HG02870 (cell line): Measurements from ENCODE around the gene SSBP4.

Source experiments
- ATAC-seq: cut with Tn5 transposase; IDR thresholded peaks from one replicate; pipeline ENCODE4 v1.9.1; 2021; ENCODE audit warnings: mild to moderate bottlenecking, moderate library complexity; ENCODE audit not compliant: unreplicated experiment

SSBP4 gene

GRCh38 chr19:18464646-18465045 is 45.4 kb downstream of the SSBP4 start:
- ATAC-seq, result no peak

GRCh38 chr19:18465214-18465963 is 46.2 kb downstream of the SSBP4 start:
- ATAC-seq, result no peak

- ATAC-seq, result no peak
Observed at GRCh38 chr19:18465964-18466339, 46.8 kb downstream of the SSBP4 start.

- ATAC-seq, result no peak
Observed at GRCh38 chr19:18466354-18466753, 47.2 kb downstream of the SSBP4 start.

- no peak for ATAC-seq
Observed at GRCh38 chr19:18467978-18468377, 48.8 kb downstream of the SSBP4 start.

- ATAC-seq, result no peak
Observed at GRCh38 chr19:18468517-18468916, 49.3 kb downstream of the SSBP4 start.

- no peak for ATAC-seq
Observed at GRCh38 chr19:18469069-18469846, 50.1 kb downstream of the SSBP4 start.

GRCh38 chr19:18470787-18471186 is 51.6 kb downstream of the SSBP4 start:
- no peak for ATAC-seq

GRCh38 chr19:18473003-18473705 is 54.0 kb downstream of the SSBP4 start:
- ATAC-seq, result no peak

- no peak for ATAC-seq
Observed at GRCh38 chr19:18473706-18474087, 54.5 kb downstream of the SSBP4 start.

GRCh38 chr19:18474366-18474887 is 55.2 kb downstream of the SSBP4 start:
- no peak for ATAC-seq

GRCh38 chr19:18475004-18475453 is 55.8 kb downstream of the SSBP4 start:
- ATAC-seq, result no peak

GRCh38 chr19:18475762-18476331 is 56.6 kb downstream of the SSBP4 start:
- no peak for ATAC-seq

GRCh38 chr19:18476507-18477041 is 57.4 kb downstream of the SSBP4 start:
- no peak for ATAC-seq

GRCh38 chr19:18477042-18477779 is 58.0 kb downstream of the SSBP4 start:
- no peak for ATAC-seq

GRCh38 chr19:18477974-18478373 is 58.8 kb downstream of the SSBP4 start:
- no peak for ATAC-seq

- no peak for ATAC-seq
Observed at GRCh38 chr19:18478545-18479311, 59.5 kb downstream of the SSBP4 start.

GRCh38 chr19:18480006-18480691 is 61.0 kb downstream of the SSBP4 start:
- ATAC-seq, result no peak
